ENCODE data around the gene GNG7.

- no peak for TF ChIP-seq EZH2 (IDR thresholded peaks at IDR 0.05; ENCODE audit: insufficient read depth, poor library complexity, severe bottlenecking)
- no peak for TF ChIP-seq EZH2phosphoT487 (IDR thresholded peaks at IDR 0.05; ENCODE audit: insufficient read depth, low read depth)
Observed at GRCh38 chr19:2511991-2512390, 190.5 kb downstream of the GNG7 start.
